Measurements from ENCODE around the gene RSPRY1. TPM values are rescaled to one million over a fixed set of nuclear protein-coding genes. Genes with fewer than 3 reads are reported as not detected.

Gene RSPRY1
- total and polyA plus RNA-seq, 2 donors from 2014 or later: 14.4 to 32.2 TPM

DNA sequence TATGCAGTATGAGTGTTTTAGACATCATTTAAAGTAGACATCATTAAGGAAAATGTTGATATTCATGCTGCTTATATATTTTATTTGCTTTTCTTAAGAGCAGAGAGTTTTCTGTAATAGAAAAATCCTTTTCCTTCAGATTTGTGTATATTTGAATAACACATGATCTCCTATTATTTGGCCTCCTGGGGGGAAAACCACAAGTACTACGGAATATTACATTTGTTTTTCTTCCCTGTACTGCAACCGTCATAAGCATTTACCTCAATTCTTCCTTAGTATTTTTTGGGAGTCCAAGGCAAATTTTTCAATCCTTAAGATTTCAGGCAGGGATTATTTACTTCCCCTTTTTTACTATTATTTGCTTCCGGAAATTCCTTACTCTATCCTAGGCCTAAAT lies 6.0 kb downstream of the RSPRY1 start:
- H3K27ac ChIP-seq (ENCODE audit: low read depth in 2 of 2, low read length in 2 of 2): no peak overlapping the region
- H3K9ac ChIP-seq (ENCODE audit: low read length in 3 of 3): no peak overlapping the region
- peaks cover 0 to 14% (median 8%) of the 10 kb centered on the region in 3 donors for H3K4me1 ChIP-seq (ENCODE audit: control insufficient read depth in 2 of 3, insufficient read depth in 2 of 3, low read depth in 1 of 3, low read length in 3 of 3)
- H3K36me3 ChIP-seq (ENCODE audit: control insufficient read depth in 2 of 3, insufficient read depth in 3 of 3, low read length in 3 of 3): no peaks in the 10 kb centered on the region
- H3K4me3 ChIP-seq (ENCODE audit: low read length in 3 of 3): no peak overlapping the region
- no peaks in the 10 kb centered on the region for H3K27me3 ChIP-seq (ENCODE audit: control insufficient read depth, insufficient read depth, low read length)
- TF ChIP-seq, protein P1, sequence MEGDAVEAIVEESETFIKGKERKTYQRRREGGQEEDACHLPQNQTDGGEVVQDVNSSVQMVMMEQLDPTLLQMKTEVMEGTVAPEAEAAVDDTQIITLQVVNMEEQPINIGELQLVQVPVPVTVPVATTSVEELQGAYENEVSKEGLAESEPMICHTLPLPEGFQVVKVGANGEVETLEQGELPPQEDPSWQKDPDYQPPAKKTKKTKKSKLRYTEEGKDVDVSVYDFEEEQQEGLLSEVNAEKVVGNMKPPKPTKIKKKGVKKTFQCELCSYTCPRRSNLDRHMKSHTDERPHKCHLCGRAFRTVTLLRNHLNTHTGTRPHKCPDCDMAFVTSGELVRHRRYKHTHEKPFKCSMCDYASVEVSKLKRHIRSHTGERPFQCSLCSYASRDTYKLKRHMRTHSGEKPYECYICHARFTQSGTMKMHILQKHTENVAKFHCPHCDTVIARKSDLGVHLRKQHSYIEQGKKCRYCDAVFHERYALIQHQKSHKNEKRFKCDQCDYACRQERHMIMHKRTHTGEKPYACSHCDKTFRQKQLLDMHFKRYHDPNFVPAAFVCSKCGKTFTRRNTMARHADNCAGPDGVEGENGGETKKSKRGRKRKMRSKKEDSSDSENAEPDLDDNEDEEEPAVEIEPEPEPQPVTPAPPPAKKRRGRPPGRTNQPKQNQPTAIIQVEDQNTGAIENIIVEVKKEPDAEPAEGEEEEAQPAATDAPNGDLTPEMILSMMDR (IDR thresholded peaks at IDR 0.05; ENCODE audit: borderline replicate concordance, extremely low read depth, insufficient read depth): no peak
- DNase-seq: no peak
- H3K9me3 ChIP-seq (ENCODE audit: control insufficient read depth in 2 of 3, insufficient read depth in 1 of 3, low read length in 3 of 3): no peaks in the 10 kb centered on the region
- FAIRE-seq: no peak
- intact Hi-C loops (cut with DNase I): no loop called here

DNA sequence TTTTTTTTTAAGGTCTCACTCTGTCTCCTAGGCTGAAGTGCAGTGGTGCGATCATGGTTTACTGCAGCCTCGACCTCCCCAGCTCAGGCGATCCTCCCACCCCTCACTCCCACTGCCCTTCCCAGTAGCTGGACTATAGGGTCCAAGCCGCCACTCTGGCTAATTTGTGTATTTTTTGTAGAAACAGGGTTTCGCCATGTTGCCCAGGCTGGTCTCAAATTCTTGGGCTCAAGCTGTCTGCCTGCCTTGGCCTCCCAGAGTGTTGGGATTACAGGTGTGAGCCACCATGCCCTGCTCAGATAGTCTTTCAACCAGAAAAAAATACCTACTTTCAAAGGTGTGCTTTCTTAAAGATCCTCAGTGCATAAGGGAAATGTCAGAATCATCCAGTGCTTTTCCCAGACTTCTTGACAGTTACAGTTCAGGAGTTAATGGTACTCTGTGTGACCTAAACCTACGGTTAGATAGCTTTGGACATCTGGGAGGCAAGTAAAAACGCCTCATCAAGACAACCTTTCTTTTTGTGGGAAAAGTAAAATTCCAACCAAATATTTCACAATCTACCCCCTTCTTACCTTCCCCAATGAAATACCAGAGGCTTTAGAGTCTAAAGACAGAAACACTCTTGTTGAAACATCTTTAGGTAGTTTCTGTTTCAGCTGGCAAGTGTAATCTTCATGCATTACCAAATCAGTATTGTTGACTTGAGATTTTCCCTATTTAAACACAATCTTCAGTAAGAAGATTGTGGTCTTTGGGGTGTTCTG lies 6.8 kb downstream of the RSPRY1 start:
- Histone ChIP-seq H3K9ac (ENCODE audit: low read length in 3 of 3) (no peak overlapping the region), H3K36me3 (ENCODE audit: control insufficient read depth in 2 of 3, insufficient read depth in 3 of 3, low read length in 3 of 3) (no peaks in the 10 kb centered on the region), H3K27me3 (ENCODE audit: control insufficient read depth, insufficient read depth, low read length) (no peaks in the 10 kb centered on the region), H3K4me3 (ENCODE audit: low read length in 3 of 3) (no peak overlapping the region), H3K9me3 (ENCODE audit: control insufficient read depth in 2 of 3, insufficient read depth in 1 of 3, low read length in 3 of 3) (no peaks in the 10 kb centered on the region), H3K27ac (ENCODE audit: low read depth in 2 of 2, low read length in 2 of 2) (no peak overlapping the region), H3K4me1 (ENCODE audit: control insufficient read depth in 2 of 3, insufficient read depth in 2 of 3, low read depth in 1 of 3, low read length in 3 of 3) (peaks cover 0 to 12% (median 2%) of the 10 kb centered on the region in 3 donors)
- FAIRE-seq: no peak
- TF ChIP-seq, protein P1 (IDR thresholded peaks at IDR 0.05; ENCODE audit: borderline replicate concordance, extremely low read depth, insufficient read depth): no peak
- intact Hi-C loops (cut with DNase I): no loop called here
- DNase-seq: no peak

DNA sequence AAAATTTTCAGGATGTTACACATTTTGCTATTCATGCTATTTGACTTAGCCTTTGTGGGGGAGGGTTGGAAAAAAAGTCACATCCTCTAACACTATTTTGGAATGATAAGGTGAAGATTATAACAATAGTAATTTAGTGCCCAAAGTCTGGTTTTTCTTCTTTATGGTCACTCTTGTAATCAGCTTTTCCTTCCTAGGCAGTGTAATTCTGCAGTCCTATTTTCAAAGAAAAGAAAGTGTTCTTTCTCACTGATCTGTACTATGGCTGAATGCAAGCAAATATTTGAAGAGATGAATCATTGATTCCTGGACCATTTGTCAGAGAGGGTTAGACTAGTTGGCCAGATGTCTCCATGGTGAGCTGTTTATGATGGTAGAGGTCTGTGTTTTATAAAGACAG lies 8.4 kb downstream of the RSPRY1 start:
- no peak for FAIRE-seq
- Histone ChIP-seq H3K4me1 (ENCODE audit: control insufficient read depth in 2 of 3, insufficient read depth in 2 of 3, low read depth in 1 of 3, low read length in 3 of 3) (peaks cover 0 to 9% (median 0%) of the 10 kb centered on the region in 3 donors), H3K36me3 (ENCODE audit: control insufficient read depth in 2 of 3, insufficient read depth in 3 of 3, low read length in 3 of 3) (no peaks in the 10 kb centered on the region), H3K27me3 (ENCODE audit: control insufficient read depth, insufficient read depth, low read length) (no peaks in the 10 kb centered on the region), H3K9me3 (ENCODE audit: control insufficient read depth in 2 of 3, insufficient read depth in 1 of 3, low read length in 3 of 3) (no peaks in the 10 kb centered on the region), H3K4me3 (ENCODE audit: low read length in 3 of 3) (no peak overlapping the region), H3K27ac (ENCODE audit: low read depth in 2 of 2, low read length in 2 of 2) (no peak overlapping the region), H3K9ac (ENCODE audit: low read length in 3 of 3) (no peak overlapping the region)
- intact Hi-C loops (cut with DNase I): no loop called here
- TF ChIP-seq, protein P1 (IDR thresholded peaks at IDR 0.05; ENCODE audit: borderline replicate concordance, extremely low read depth, insufficient read depth): no peak
- DNase-seq: no peak
